Suprapubic skin (tissue), 3 donors: ENCODE data around the gene KDM4B.

ENCODE experiments used
- CTCF ChIP-seq, 2 donors: fragments of 200-600 bp in 1 of 2; fragments of 450-650 bp in 1 of 2; sonication (generic) in 1 of 2; IDR thresholded peaks; one replicate each; pipeline ENCODE4 v1.5.1; 2016 to 2019; ENCODE audit warnings: antibody characterized with exemption in 2 of 2, mild to moderate bottlenecking in 1 of 2, moderate library complexity in 1 of 2
- POLR2AphosphoS5 ChIP-seq, 3 donors: sonication (generic); formaldehyde crosslinking; IDR thresholded peaks; one replicate each; pipeline ENCODE4 v1.6.1; 2017; ENCODE audit warnings: antibody characterized with exemption in 3 of 3

DNA sequence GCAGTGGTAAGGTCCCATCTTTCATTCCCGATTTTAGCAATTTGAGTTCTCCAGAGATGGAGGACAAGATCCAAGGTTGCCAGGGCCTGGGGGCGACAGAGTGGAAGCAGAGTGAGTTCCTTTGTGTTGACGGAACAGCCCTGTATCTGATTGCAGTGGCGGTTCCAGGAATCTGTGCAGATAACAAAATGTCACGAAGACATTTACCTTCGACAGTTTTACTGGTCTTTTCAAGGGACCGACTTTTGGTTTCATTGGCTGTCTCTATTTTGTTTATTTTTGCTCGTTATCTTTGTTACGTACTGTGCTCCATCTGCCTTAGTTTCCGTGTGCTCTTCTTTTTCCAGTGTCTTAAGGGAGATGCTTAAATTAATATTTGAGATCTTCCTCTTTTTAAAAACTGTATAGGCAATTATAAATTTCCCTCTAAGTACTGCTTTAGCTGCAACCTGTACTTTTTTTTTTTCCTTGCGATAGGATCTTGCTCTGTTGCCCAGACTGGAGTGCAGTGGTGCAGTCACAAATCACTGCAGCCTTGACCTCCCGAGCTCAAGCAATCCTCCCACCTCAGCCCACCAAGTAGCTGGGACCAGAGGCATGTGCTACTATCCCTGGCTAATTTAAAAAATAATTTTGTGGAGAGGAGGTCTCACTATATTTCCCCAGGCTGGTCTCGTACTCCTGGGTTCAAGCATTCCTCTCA lies 23.2 kb downstream of the KDM4B start:
- TF ChIP-seq CTCF (IDR thresholded peaks at IDR 0.05) = no peak
- TF ChIP-seq POLR2AphosphoS5 (IDR thresholded peaks at IDR 0.05) = no peak
